ENCODE data around the gene NCAM1.

The NCAM1 gene

GRCh38 chr11:113152500-113152899 lies 191.3 kb downstream of the NCAM1 start:
- H3K27me3 ChIP-seq (ENCODE audit: insufficient read depth, low read length, poor library complexity): no peaks in the 10 kb centered on the region
- no peak overlapping the region for H2BK5ac ChIP-seq (ENCODE audit: low read length)
- no peak overlapping the region for H2BK120ac ChIP-seq (ENCODE audit: low read depth, low read length)
- no peak overlapping the region for H2BK15ac ChIP-seq (replicated peaks; ENCODE audit: low read depth)
- H3K18ac ChIP-seq (ENCODE audit: low read length): no peak overlapping the region
- H4K5ac ChIP-seq (ENCODE audit: low read length): no peak overlapping the region
- no peak overlapping the region for H3K56ac ChIP-seq (ENCODE audit: low read length)
- H3K4ac ChIP-seq (ENCODE audit: low read depth, low read length): no peak overlapping the region
- H3K79me1 ChIP-seq (ENCODE audit: low read length): no peaks in the 10 kb centered on the region
- DNase-seq: no peak
- no peaks in the 10 kb centered on the region for H3K36me3 ChIP-seq (ENCODE audit: control insufficient read depth, insufficient read depth, low read length)
- no peak overlapping the region for H3K27ac ChIP-seq (ENCODE audit: low read depth, low read length)
- no peak overlapping the region for H3K4me2 ChIP-seq (ENCODE audit: low read length)
- peaks cover 2% of the 10 kb centered on the region for H3K4me1 ChIP-seq (ENCODE audit: control insufficient read depth, low read depth, low read length)
- H3K4me3 ChIP-seq (ENCODE audit: low read length): no peak overlapping the region
- H2AK5ac ChIP-seq (ENCODE audit: low read length): no peak overlapping the region
- no peak overlapping the region for H3K23ac ChIP-seq (ENCODE audit: low read length)
- H3K9ac ChIP-seq (ENCODE audit: low read length): no peak overlapping the region
- no peaks in the 10 kb centered on the region for H3K79me2 ChIP-seq (ENCODE audit: control insufficient read depth, insufficient read depth, low read length)
- no peak overlapping the region for H4K8ac ChIP-seq (ENCODE audit: low read depth, low read length)

- H3K23ac ChIP-seq (ENCODE audit: low read length): no peak overlapping the region
- no peaks in the 10 kb centered on the region for H3K36me3 ChIP-seq (ENCODE audit: control insufficient read depth, insufficient read depth, low read length)
- H3K27me3 ChIP-seq (ENCODE audit: insufficient read depth, low read length, poor library complexity): no peaks in the 10 kb centered on the region
- H4K5ac ChIP-seq (ENCODE audit: low read length): no peak overlapping the region
- no peaks in the 10 kb centered on the region for H3K79me2 ChIP-seq (ENCODE audit: control insufficient read depth, insufficient read depth, low read length)
- H3K4ac ChIP-seq (ENCODE audit: low read depth, low read length): no peak overlapping the region
- DNase-seq: no peak
- H3K27ac ChIP-seq (ENCODE audit: low read depth, low read length): no peak overlapping the region
- H2BK120ac ChIP-seq (ENCODE audit: low read depth, low read length): no peak overlapping the region
- no peaks in the 10 kb centered on the region for H3K79me1 ChIP-seq (ENCODE audit: low read length)
- H3K18ac ChIP-seq (ENCODE audit: low read length): no peak overlapping the region
- no peak overlapping the region for H3K4me2 ChIP-seq (ENCODE audit: low read length)
- no CpG with 5 or more reads among the region's 2 CpGs for WGBS (ENCODE audit: extremely low coverage, insufficient coverage, low lambda C conversion rate)
- no peak overlapping the region for H3K9ac ChIP-seq (ENCODE audit: low read length)
- H3K4me1 ChIP-seq (ENCODE audit: control insufficient read depth, low read depth, low read length): no peaks in the 10 kb centered on the region
- H3K56ac ChIP-seq (ENCODE audit: low read length): no peak overlapping the region
- no peak overlapping the region for H2BK5ac ChIP-seq (ENCODE audit: low read length)
- H4K8ac ChIP-seq (ENCODE audit: low read depth, low read length): no peak overlapping the region
- no peak overlapping the region for H3K4me3 ChIP-seq (ENCODE audit: low read length)
- H2AK5ac ChIP-seq (ENCODE audit: low read length): no peak overlapping the region
- no peak overlapping the region for H2BK15ac ChIP-seq (replicated peaks; ENCODE audit: low read depth)
Observed at GRCh38 chr11:113153847-113154246, 192.6 kb downstream of the NCAM1 start.

DNA sequence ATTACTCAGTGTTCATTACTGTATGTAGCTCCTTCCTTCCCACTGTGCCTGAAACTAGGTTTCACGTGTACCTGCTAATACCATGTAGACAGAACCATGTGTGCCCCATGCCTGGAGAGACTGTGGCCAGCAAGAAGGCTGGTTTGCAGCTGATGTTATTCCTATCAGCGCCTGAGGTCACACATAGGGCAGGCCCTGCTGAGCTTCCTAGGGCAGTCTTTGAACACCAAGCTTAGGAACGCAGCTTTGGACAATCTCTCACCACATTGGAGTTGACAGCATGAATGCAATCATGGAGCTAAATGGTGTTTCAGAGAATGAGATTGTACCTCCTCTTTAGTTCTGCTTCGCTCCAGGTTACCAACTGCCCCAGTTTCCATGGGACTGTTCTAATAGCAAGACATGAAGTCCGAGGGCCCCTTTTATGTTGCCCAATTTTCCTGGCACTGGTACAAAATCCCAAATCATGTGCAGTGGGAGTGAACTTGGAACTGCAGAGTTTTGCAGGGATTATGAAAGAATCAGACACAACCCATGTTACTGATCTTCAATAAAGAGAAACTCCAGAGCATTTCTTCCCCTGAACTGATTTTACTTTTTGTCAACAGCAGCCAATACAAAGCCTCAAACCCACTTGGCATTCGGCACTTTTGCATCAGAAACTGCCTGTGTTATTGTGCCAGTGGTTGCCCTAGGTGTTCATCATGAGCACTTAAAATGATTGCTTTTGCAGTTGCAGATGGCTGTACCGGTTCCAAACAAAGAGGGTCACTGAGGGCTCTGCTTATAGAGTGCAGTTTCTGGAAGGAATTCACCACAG lies 199.0 kb downstream of the NCAM1 start:
- H3K79me1 ChIP-seq (ENCODE audit: low read length): no peaks in the 10 kb centered on the region
- H3K4me1 ChIP-seq (ENCODE audit: control insufficient read depth, low read depth, low read length): no peaks in the 10 kb centered on the region
- no CpG with 5 or more reads among the region's 7 CpGs for WGBS (ENCODE audit: extremely low coverage, insufficient coverage, low lambda C conversion rate)
- no peak overlapping the region for H3K9ac ChIP-seq (ENCODE audit: low read length)
- no peaks in the 10 kb centered on the region for H3K27me3 ChIP-seq (ENCODE audit: insufficient read depth, low read length, poor library complexity)
- no peak overlapping the region for H2BK15ac ChIP-seq (replicated peaks; ENCODE audit: low read depth)
- no peaks in the 10 kb centered on the region for H3K36me3 ChIP-seq (ENCODE audit: control insufficient read depth, insufficient read depth, low read length)
- no peak overlapping the region for H3K23ac ChIP-seq (ENCODE audit: low read length)
- DNase-seq: no peak
- H3K4ac ChIP-seq (ENCODE audit: low read depth, low read length): no peak overlapping the region
- H2AK5ac ChIP-seq (ENCODE audit: low read length): no peak overlapping the region
- no peak overlapping the region for H4K8ac ChIP-seq (ENCODE audit: low read depth, low read length)
- H2BK120ac ChIP-seq (ENCODE audit: low read depth, low read length): no peak overlapping the region
- H3K79me2 ChIP-seq (ENCODE audit: control insufficient read depth, insufficient read depth, low read length): no peaks in the 10 kb centered on the region
- no peak overlapping the region for H3K4me2 ChIP-seq (ENCODE audit: low read length)
- no peak overlapping the region for H3K18ac ChIP-seq (ENCODE audit: low read length)
- H3K27ac ChIP-seq (ENCODE audit: low read depth, low read length): no peak overlapping the region
- H2BK5ac ChIP-seq (ENCODE audit: low read length): no peak overlapping the region
- no peak overlapping the region for H3K56ac ChIP-seq (ENCODE audit: low read length)
- H3K4me3 ChIP-seq (ENCODE audit: low read length): no peak overlapping the region
- no peak overlapping the region for H4K5ac ChIP-seq (ENCODE audit: low read length)

GRCh38 chr11:113160808-113161124 lies 199.5 kb downstream of the NCAM1 start:
- H4K8ac ChIP-seq (ENCODE audit: low read depth, low read length): no peak overlapping the region
- H2BK5ac ChIP-seq (ENCODE audit: low read length): no peak overlapping the region
- H3K79me2 ChIP-seq (ENCODE audit: control insufficient read depth, insufficient read depth, low read length): no peaks in the 10 kb centered on the region
- no peaks in the 10 kb centered on the region for H3K79me1 ChIP-seq (ENCODE audit: low read length)
- WGBS (ENCODE audit: extremely low coverage, insufficient coverage, low lambda C conversion rate): no CpG with 5 or more reads among the region's 6 CpGs
- H3K9ac ChIP-seq (ENCODE audit: low read length): no peak overlapping the region
- no peak overlapping the region for H3K4me2 ChIP-seq (ENCODE audit: low read length)
- no peaks in the 10 kb centered on the region for H3K27me3 ChIP-seq (ENCODE audit: insufficient read depth, low read length, poor library complexity)
- H3K56ac ChIP-seq (ENCODE audit: low read length): no peak overlapping the region
- no peak overlapping the region for H3K4ac ChIP-seq (ENCODE audit: low read depth, low read length)
- H3K23ac ChIP-seq (ENCODE audit: low read length): no peak overlapping the region
- no peak overlapping the region for H3K18ac ChIP-seq (ENCODE audit: low read length)
- DNase-seq: no peak
- no peaks in the 10 kb centered on the region for H3K36me3 ChIP-seq (ENCODE audit: control insufficient read depth, insufficient read depth, low read length)
- no peak overlapping the region for H2AK5ac ChIP-seq (ENCODE audit: low read length)
- H3K27ac ChIP-seq (ENCODE audit: low read depth, low read length): no peak overlapping the region
- H4K5ac ChIP-seq (ENCODE audit: low read length): no peak overlapping the region
- H2BK120ac ChIP-seq (ENCODE audit: low read depth, low read length): no peak overlapping the region
- H3K4me3 ChIP-seq (ENCODE audit: low read length): no peak overlapping the region
- H2BK15ac ChIP-seq (replicated peaks; ENCODE audit: low read depth): no peak overlapping the region
- no peaks in the 10 kb centered on the region for H3K4me1 ChIP-seq (ENCODE audit: control insufficient read depth, low read depth, low read length)

GRCh38 chr11:113161711-113162591 lies 200.7 kb downstream of the NCAM1 start:
- H3K79me2 ChIP-seq (ENCODE audit: control insufficient read depth, insufficient read depth, low read length): no peaks in the 10 kb centered on the region
- WGBS (ENCODE audit: extremely low coverage, insufficient coverage, low lambda C conversion rate): no CpG with 5 or more reads among the region's 5 CpGs
- no peak overlapping the region for H3K23ac ChIP-seq (ENCODE audit: low read length)
- H4K5ac ChIP-seq (ENCODE audit: low read length): no peak overlapping the region
- H3K4me1 ChIP-seq (ENCODE audit: control insufficient read depth, low read depth, low read length): no peaks in the 10 kb centered on the region
- H3K4ac ChIP-seq (ENCODE audit: low read depth, low read length): no peak overlapping the region
- no peak overlapping the region for H4K8ac ChIP-seq (ENCODE audit: low read depth, low read length)
- H3K27ac ChIP-seq (ENCODE audit: low read depth, low read length): no peak overlapping the region
- no peaks in the 10 kb centered on the region for H3K27me3 ChIP-seq (ENCODE audit: insufficient read depth, low read length, poor library complexity)
- H3K56ac ChIP-seq (ENCODE audit: low read length): no peak overlapping the region
- H3K4me3 ChIP-seq (ENCODE audit: low read length): no peak overlapping the region
- no peaks in the 10 kb centered on the region for H3K36me3 ChIP-seq (ENCODE audit: control insufficient read depth, insufficient read depth, low read length)
- no peak overlapping the region for H3K18ac ChIP-seq (ENCODE audit: low read length)
- H2BK15ac ChIP-seq (replicated peaks; ENCODE audit: low read depth): no peak overlapping the region
- DNase-seq: no peak
- peak overlapping the region; percentile 18 for H2BK120ac ChIP-seq (ENCODE audit: low read depth, low read length)
- no peak overlapping the region for H2AK5ac ChIP-seq (ENCODE audit: low read length)
- no peak overlapping the region for H3K4me2 ChIP-seq (ENCODE audit: low read length)
- H3K79me1 ChIP-seq (ENCODE audit: low read length): no peaks in the 10 kb centered on the region
- H2BK5ac ChIP-seq (ENCODE audit: low read length): no peak overlapping the region
- no peak overlapping the region for H3K9ac ChIP-seq (ENCODE audit: low read length)

All from mesendoderm (in vitro differentiated cells).